ENCODE results near the gene PPARG. TPM values are rescaled to one million over a fixed set of nuclear protein-coding genes. Genes with fewer than 3 reads are reported as not detected.

The PPARG gene
- total and polyA plus RNA-seq, 12 donors = 3.1 to 21.9 (median 6.8) TPM

DNA sequence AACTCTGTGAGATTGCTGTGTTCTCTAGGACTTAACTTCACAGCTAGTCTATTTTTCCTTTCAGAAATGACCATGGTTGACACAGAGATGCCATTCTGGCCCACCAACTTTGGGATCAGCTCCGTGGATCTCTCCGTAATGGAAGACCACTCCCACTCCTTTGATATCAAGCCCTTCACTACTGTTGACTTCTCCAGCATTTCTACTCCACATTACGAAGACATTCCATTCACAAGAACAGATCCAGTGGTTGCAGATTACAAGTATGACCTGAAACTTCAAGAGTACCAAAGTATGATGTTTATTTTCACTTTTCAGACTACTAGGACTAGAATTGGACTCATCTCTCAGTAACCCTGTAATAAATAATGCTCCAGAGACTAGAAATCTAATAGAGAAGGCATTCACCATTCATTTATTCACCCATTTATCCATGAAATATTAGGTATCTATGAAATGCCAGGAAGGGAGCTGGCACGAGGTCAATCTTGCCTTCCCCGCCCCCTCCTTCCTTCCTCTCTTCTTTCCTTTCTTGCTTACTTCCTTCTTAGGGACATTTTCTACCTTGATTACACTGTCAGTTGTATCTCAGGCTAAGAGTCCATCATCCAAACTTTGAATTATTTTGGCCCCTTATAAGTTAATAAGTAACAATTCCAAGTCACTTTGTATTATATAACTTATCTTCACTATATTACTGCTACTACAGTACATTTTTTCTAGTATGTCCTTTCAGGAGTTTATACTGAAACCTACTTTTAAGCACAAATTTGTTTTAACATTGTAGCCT is 91.0 kb downstream of the PPARG start:
- no peak for TF ChIP-seq POLR2A (IDR thresholded peaks at IDR 0.05)
- TF ChIP-seq, protein P1, sequence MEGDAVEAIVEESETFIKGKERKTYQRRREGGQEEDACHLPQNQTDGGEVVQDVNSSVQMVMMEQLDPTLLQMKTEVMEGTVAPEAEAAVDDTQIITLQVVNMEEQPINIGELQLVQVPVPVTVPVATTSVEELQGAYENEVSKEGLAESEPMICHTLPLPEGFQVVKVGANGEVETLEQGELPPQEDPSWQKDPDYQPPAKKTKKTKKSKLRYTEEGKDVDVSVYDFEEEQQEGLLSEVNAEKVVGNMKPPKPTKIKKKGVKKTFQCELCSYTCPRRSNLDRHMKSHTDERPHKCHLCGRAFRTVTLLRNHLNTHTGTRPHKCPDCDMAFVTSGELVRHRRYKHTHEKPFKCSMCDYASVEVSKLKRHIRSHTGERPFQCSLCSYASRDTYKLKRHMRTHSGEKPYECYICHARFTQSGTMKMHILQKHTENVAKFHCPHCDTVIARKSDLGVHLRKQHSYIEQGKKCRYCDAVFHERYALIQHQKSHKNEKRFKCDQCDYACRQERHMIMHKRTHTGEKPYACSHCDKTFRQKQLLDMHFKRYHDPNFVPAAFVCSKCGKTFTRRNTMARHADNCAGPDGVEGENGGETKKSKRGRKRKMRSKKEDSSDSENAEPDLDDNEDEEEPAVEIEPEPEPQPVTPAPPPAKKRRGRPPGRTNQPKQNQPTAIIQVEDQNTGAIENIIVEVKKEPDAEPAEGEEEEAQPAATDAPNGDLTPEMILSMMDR (IDR thresholded peaks at IDR 0.05) = no peak
- no peak for DNase-seq
- intact Hi-C loops (cut with DNase I) = no loop called here
- H3K4me1 ChIP-seq (replicated peaks in 1 of 2) = no peaks in the 10 kb centered on the region
- no peak overlapping the region for H3K4me3 ChIP-seq
- no peaks in the 10 kb centered on the region for H3K9me3 ChIP-seq (replicated peaks in 1 of 3)
- no peak overlapping the region for H3K27ac ChIP-seq
- no peaks in the 10 kb centered on the region for H3K27me3 ChIP-seq
- WGBS, 4 donors = 71 to 77% (median 74%) methylated on average over 5 of the region's 5 CpGs
- no peaks in the 10 kb centered on the region for H3K36me3 ChIP-seq (replicated peaks in 1 of 2)

DNA sequence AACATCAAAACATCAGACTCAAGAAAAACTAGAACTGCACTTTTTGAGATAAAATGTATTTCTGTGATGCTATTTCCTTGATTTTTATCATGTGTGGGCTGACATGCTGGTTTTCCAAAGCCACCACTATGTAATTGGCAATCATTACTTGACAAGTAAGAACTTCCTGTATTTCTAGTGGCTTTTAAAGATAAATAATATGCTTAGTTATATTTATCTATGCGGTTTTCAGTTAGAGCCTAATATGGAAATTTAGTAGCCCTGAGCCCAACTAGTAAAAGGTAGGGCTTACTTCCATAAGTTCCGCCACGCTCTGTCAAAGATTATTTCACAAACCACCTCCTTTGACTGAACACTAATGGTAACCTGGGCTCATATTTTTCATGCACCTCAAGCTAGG is 91.6 kb downstream of the PPARG start:
- H3K4me3 ChIP-seq = no peak overlapping the region
- 69 to 90% (median 76%) methylated on average over 3 of the region's 3 CpGs for WGBS, 4 donors
- H3K27me3 ChIP-seq = no peaks in the 10 kb centered on the region
- DNase-seq = no peak
- H3K27ac ChIP-seq = no peak overlapping the region
- intact Hi-C loops (cut with DNase I) = no loop called here
- TF ChIP-seq, protein P1 (IDR thresholded peaks at IDR 0.05) = no peak
- TF ChIP-seq POLR2A (IDR thresholded peaks at IDR 0.05) = no peak
- no peaks in the 10 kb centered on the region for H3K9me3 ChIP-seq (replicated peaks in 1 of 3)
- no peaks in the 10 kb centered on the region for H3K4me1 ChIP-seq (replicated peaks in 1 of 2)
- H3K36me3 ChIP-seq (replicated peaks in 1 of 2) = no peaks in the 10 kb centered on the region

DNA sequence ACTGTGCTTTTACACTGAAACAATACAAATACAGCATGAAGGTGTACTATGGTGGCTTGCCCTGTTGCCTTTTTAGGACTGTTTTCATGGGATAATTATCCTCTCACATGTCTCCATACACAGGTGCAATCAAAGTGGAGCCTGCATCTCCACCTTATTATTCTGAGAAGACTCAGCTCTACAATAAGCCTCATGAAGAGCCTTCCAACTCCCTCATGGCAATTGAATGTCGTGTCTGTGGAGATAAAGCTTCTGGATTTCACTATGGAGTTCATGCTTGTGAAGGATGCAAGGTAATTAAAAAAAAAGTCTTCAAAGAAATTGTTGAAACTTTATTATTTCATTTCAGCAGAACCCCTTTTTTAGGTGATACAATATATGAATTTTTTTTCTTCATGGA is 92.3 kb downstream of the PPARG start:
- Histone ChIP-seq H3K9me3 (replicated peaks in 1 of 3) (no peaks in the 10 kb centered on the region), H3K27me3 (no peaks in the 10 kb centered on the region), H3K4me1 (replicated peaks in 1 of 2) (no peaks in the 10 kb centered on the region), H3K4me3 (no peak overlapping the region), H3K27ac (no peak overlapping the region), H3K36me3 (replicated peaks in 1 of 2) (no peaks in the 10 kb centered on the region)
- DNase-seq = no peak
- 68 to 86% (median 81%) methylated on average over 1 of the region's 1 CpG for WGBS, 4 donors
- intact Hi-C loops (cut with DNase I) = no loop called here
- no peak for TF ChIP-seq POLR2A (IDR thresholded peaks at IDR 0.05)
- TF ChIP-seq, protein P1 (IDR thresholded peaks at IDR 0.05) = no peak

DNA sequence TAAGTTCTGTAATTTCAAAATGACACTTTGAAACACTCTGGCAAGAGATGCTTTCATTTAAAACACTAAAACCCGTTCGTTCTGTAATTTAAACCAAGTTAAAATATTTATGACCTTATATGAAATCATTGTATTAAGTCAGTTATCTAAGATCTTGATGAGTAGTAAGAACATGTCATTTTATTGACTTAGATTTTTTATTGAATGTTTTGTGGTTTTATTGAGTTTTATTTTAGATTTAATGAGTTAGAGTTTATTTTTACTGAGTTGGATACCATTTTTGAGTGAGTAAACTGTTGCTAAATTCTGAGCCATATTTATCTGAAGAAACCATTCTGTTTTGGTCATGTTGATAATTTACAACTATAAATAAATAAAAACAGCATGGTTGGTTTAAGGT is 94.3 kb downstream of the PPARG start:
- H3K27me3 ChIP-seq = no peaks in the 10 kb centered on the region
- H3K9me3 ChIP-seq (replicated peaks in 1 of 3) = no peaks in the 10 kb centered on the region
- no peak overlapping the region for H3K4me3 ChIP-seq
- no peak for DNase-seq
- 73 to 87% (median 80%) methylated on average over 2 of the region's 2 CpGs for WGBS, 4 donors
- TF ChIP-seq, protein P1 (IDR thresholded peaks at IDR 0.05) = no peak
- TF ChIP-seq POLR2A (IDR thresholded peaks at IDR 0.05) = no peak
- intact Hi-C loops (cut with DNase I) = no loop called here
- H3K4me1 ChIP-seq (replicated peaks in 1 of 2) = no peaks in the 10 kb centered on the region
- no peaks in the 10 kb centered on the region for H3K36me3 ChIP-seq (replicated peaks in 1 of 2)
- H3K27ac ChIP-seq = no peak overlapping the region
